Left forelimb (tissue), 1 donor: ENCODE measurements around the gene FLT3.

Experiments used
- DNase-seq: peaks from one replicate; pipeline ENCODE4 v3.0.0-alpha.2; 2018; ENCODE audit warnings: low spot score

Gene FLT3

DNA sequence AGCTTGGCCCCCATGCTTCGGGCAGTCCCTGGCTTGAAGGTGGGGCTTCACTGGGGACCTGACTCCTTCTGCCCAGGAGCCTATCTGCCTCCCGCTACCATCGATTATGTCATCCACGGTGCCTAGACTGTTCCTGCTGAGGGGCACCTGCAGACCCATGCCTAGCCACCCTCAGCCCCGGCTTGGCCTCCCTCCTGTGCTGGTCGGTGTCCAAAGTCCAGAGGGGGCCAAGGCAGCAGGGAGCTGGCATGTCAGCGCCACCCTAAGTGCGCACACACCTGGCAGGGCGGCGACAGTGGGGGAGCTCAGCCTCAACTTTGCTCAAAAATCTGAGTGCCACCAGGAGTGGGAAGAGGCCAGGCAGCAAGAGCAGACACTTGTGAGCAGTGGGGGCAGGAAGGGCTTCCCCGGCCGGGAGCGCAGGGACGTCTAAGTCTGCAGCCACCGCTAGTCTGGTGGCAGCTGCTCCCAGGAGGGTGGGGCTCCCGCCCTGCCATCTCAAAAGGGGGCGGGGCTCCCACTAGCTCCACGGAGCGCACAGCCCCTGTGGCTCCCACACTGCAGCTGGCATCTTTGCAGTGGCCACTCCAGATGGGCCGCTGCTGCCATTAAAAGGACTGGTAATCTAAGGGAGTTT is 98.4 kb downstream of the FLT3 start:
- no peak for DNase-seq

- DNase-seq = no peak
These were observed 99.3 kb downstream of the FLT3 start for GRCh38 chr13:28001049-28001448.

GRCh38 chr13:28000567-28000966 is 99.8 kb downstream of the FLT3 start:
- DNase-seq = no peak

- no peak for DNase-seq
These were observed 102.4 kb downstream of the FLT3 start for GRCh38 chr13:27997904-27998522.

- DNase-seq = no peak
These were observed 108.5 kb downstream of the FLT3 start for GRCh38 chr13:27991881-27992280.

GRCh38 chr13:27988520-27988919 is 111.9 kb downstream of the FLT3 start, which contains the start of gene URAD:
Gene URAD (minus strand): TSS chr13:27988693. CDS start chr13:27988637, 56 bp downstream.
- no peak for DNase-seq

DNA sequence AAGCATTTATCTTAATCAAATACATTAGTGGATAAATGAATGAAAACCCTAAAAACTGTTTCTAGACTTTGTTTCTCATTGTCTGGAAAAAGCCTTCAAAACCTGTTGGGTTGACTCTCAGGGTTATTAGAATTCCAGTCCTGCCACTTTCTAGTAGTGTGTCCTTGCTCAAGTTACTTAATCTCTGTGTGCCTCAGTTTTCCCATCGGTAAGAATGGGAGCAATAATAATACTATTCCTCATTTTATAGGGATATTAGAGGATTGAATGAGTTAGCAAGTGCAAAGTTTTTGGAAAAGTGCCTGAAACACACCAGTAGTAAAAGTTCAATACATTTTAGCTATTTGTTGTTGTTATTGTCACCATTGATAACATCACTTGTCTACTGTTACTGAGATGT is 114.8 kb downstream of the FLT3 start:
- DNase-seq = no peak

- DNase-seq = no peak
These were observed 118.0 kb downstream of the FLT3 start for GRCh38 chr13:27982361-27982760.

GRCh38 chr13:27981006-27981708 is 119.2 kb downstream of the FLT3 start:
- no peak for DNase-seq

- DNase-seq = no peak
These were observed 119.9 kb downstream of the FLT3 start for GRCh38 chr13:27980280-27980998.

- DNase-seq = no peak
These were observed 120.6 kb downstream of the FLT3 start for GRCh38 chr13:27979765-27980279.

DNA sequence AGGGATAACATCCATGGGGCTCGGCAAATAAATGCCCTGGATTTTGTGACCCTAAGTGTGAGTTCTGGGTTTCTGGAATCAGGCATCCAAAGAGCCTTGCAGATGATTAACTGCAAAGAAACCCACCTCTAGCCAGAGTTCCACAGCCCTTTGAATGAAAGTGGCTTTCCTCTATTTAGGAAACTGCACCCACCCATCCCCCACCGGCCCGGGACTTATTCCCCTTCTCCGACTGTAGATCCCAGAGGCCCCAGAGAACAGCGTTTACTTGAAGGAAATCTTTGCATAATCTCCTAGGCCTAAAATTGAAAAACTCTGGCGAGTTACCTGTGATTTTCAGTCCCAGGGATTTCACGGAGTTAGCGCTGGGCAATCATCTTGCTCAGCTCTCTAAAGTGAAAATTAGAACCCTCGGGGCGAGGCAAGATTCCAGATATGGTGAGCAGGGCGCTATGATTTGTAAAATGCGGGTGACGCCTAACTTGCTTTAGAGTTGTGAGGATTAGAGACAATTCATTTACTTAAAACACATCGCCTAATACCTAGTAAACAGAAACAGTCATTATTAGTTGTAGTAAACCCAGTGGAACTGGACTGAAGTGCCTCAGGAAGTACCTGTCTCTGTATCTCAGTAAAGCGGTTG is 121.3 kb downstream of the FLT3 start:
- DNase-seq = no peak

DNA sequence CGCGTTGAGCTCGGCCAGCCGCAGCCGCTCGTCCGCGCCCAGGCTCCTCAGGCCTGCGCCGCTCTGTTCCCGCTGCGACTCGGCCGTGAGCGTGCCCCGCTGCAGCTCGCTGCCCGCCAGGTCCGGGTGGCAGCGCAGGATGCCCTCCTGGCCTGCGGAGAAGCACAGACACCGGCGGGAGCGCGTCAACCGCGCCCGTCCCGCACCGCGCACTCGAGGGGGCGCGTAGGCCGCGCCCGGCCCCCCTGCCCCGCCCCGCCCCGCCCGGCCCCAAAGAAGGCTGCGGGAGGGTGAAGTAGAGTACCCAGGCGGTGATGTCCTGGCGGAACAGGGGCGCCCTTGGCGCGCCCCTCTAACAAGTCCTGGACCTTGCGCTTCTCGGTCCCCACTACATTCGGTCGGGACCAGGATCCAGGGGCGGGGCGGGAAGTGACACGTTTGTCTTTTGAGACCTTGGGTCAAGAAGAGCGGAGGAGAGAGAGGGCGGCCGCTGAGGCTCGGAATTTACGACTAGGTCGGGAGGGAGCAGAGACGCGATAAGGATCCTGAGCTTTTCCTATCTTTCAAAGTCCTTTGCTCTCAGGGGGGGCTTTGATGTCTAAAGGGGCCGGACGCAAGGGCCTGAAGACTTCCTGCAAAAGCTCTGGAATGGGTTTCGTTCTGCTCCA is 121.9 kb downstream of the FLT3 start:
- no peak for DNase-seq

- DNase-seq = peak; percentile 42
These were observed 122.7 kb downstream of the FLT3 start for GRCh38 chr13:27977476-27978300.

GRCh38 chr13:27976362-27977091 is 123.8 kb downstream of the FLT3 start:
- no peak for DNase-seq

DNA sequence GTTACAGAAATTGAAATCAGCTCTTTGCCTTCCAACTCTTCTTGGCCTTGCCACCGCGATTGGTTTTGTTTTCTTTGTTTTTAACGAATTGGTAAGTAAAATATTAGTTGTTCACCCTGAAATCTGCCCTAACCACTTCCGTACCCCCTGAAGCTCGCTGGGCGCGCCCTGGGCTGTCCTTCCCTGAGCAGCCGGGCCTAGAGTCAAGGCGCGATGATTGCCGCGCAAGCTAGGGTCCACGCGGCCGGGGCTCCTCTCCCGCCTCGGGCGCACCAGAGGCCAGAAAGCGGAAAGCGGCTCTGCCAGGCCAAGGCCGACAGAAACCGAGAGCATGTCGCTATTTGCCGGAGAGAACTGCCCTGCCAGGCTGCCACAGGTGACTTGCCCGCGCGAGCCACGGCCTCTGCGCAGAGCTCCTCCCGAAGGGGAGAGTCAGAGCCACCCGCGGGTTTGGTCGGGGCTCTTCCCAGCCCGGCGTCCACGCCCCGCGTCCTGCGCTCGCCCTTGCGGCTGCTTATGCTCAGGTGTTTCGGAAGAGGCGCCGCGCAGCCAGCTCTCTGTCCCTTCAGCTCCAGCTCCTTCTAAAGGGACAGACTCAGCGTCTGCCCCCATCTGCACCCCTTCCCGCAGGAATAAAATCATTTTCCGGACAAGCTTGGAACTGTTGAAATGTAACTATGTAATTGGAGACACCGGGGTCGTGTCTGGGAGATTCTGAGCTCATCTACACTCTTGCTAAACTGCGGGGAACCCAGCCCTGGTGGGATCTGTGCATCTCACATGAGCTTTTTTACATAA is 124.6 kb downstream of the FLT3 start:
- DNase-seq = no peak

GRCh38 chr13:27973961-27974662 is 126.3 kb downstream of the FLT3 start:
- no peak for DNase-seq

- DNase-seq = no peak
These were observed 127.1 kb downstream of the FLT3 start for GRCh38 chr13:27973291-27973690.
